ENCODE measurements around the gene LYAR. TPM values are rescaled to one million over a fixed set of nuclear protein-coding genes. Genes with fewer than 3 reads are reported as not detected.

Gene LYAR
- total RNA-seq, 3 donors from 2014 or later = 5.2 to 12.9 (median 8.2) TPM

- H3K4me3 ChIP-seq = no peak overlapping the region
- no peaks in the 10 kb centered on the region for H3K9me3 ChIP-seq
- ATAC-seq = no peak
- intact Hi-C loops (cut with DNase I, micrococcal nuclease) = no loop called here
- no peaks in the 10 kb centered on the region for H3K4me1 ChIP-seq (ENCODE audit: low read depth)
- no peaks in the 10 kb centered on the region for H3K36me3 ChIP-seq (ENCODE audit: low read depth)
- DNase-seq = no peak
- TF ChIP-seq, protein P1, sequence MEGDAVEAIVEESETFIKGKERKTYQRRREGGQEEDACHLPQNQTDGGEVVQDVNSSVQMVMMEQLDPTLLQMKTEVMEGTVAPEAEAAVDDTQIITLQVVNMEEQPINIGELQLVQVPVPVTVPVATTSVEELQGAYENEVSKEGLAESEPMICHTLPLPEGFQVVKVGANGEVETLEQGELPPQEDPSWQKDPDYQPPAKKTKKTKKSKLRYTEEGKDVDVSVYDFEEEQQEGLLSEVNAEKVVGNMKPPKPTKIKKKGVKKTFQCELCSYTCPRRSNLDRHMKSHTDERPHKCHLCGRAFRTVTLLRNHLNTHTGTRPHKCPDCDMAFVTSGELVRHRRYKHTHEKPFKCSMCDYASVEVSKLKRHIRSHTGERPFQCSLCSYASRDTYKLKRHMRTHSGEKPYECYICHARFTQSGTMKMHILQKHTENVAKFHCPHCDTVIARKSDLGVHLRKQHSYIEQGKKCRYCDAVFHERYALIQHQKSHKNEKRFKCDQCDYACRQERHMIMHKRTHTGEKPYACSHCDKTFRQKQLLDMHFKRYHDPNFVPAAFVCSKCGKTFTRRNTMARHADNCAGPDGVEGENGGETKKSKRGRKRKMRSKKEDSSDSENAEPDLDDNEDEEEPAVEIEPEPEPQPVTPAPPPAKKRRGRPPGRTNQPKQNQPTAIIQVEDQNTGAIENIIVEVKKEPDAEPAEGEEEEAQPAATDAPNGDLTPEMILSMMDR (IDR thresholded peaks at IDR 0.05) = no peak
Measured at GRCh38 chr4:4320951-4321714, 31.2 kb upstream of the LYAR start.

GRCh38 chr4:4320528-4320927, 30.6 kb upstream of the LYAR start:
- H3K4me3 ChIP-seq = no peak overlapping the region
- intact Hi-C loops (cut with DNase I, micrococcal nuclease) = no loop called here
- no peak for DNase-seq
- no peaks in the 10 kb centered on the region for H3K36me3 ChIP-seq (ENCODE audit: low read depth)
- TF ChIP-seq, protein P1 (IDR thresholded peaks at IDR 0.05) = no peak
- no peaks in the 10 kb centered on the region for H3K9me3 ChIP-seq
- no peaks in the 10 kb centered on the region for H3K4me1 ChIP-seq (ENCODE audit: low read depth)
- no peak for ATAC-seq

DNA sequence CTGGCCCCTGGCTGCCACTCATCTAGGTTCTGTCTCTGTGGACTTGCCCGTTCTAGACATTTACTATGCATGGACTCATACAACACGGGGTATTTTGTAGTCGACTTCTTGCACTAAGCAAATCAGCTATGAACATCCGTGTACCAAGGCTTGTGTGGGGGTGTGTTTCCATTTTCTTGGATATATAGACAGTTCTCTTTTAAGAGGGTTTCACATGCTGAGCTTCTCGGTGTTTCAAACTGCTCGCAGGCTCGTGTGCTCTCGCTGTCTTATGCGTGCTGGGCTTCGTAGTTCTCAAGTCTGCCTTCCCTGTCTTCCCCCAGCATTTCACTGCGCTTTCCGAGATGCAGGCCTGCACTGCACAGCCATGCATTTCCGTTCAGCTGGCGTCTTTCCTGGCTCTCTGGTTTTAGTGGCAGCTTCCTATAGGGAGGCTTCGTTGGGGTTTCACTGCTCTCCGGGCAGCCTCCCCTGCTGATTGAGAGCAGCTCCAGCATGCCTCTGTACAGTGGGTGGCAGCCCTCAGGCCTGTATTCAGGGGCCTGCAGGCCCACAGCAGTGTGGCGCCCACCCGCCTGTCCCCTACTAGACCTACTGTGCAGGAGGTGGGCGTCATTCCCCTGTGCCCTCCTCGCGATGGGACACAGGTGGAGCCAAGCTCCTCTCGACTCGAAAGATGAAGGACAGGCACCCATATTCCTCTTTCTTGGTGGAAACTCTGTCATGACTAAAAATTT, 27.7 kb upstream of the LYAR start:
- ATAC-seq (no peak), DNase-seq (no peak)
- Histone ChIP-seq H3K36me3 (ENCODE audit: low read depth) (no peaks in the 10 kb centered on the region), H3K4me1 (ENCODE audit: low read depth) (no peaks in the 10 kb centered on the region), H3K9me3 (no peaks in the 10 kb centered on the region), H3K4me3 (no peak overlapping the region)
- TF ChIP-seq, protein P1 (IDR thresholded peaks at IDR 0.05) = no peak
- intact Hi-C loops (cut with DNase I, micrococcal nuclease) = no loop called here

GRCh38 chr4:4316150-4316495, 26.2 kb upstream of the LYAR start:
- ATAC-seq (no peak), DNase-seq (no peak)
- TF ChIP-seq, protein P1 (IDR thresholded peaks at IDR 0.05) = no peak
- intact Hi-C loops (cut with DNase I, micrococcal nuclease) = no loop called here
- Histone ChIP-seq H3K4me1 (ENCODE audit: low read depth) (no peaks in the 10 kb centered on the region), H3K36me3 (ENCODE audit: low read depth) (no peaks in the 10 kb centered on the region), H3K9me3 (no peaks in the 10 kb centered on the region), H3K4me3 (no peak overlapping the region)

GRCh38 chr4:4315461-4316149, 25.7 kb upstream of the LYAR start:
- ATAC-seq (no peak), DNase-seq (no peak)
- Histone ChIP-seq H3K9me3 (no peaks in the 10 kb centered on the region), H3K4me3 (no peak overlapping the region), H3K36me3 (ENCODE audit: low read depth) (no peaks in the 10 kb centered on the region), H3K4me1 (ENCODE audit: low read depth) (no peaks in the 10 kb centered on the region)
- intact Hi-C loops (cut with DNase I, micrococcal nuclease) = no loop called here
- TF ChIP-seq, protein P1 (IDR thresholded peaks at IDR 0.05) = no peak
